OCI-LY7 (cell line): Measurements from ENCODE around the gene GIMAP8. TPM values are rescaled to one million over a fixed set of nuclear protein-coding genes. Genes with fewer than 3 reads are reported as not detected.
"Not testable (repeated sequence)": the region's sequence is repeated elsewhere in the genome, so short reads cannot be mapped to it uniquely, and the experiment has no call there.

Source experiments
- BruUV-seq: library from RNA; stranded (reverse); fragments of 400-500 nt; replicated peaks from 2 replicates; lab custom pipeline; 2021; lab: Mats Ljungman, UMichigan
- CTCF ChIA-PET: fragments of 300-600 bp; sonication (Branson Sonifier 250); formaldehyde crosslinking; loops from one replicate; lab custom pipeline; 2022; ENCODE audit warnings: antibody characterized with exemption; ENCODE audit not compliant: unreplicated experiment; lab: Charles Lee
- POLR2A ChIA-PET: fragments of 300-600 bp; sonication (Branson Sonifier 250); formaldehyde crosslinking; loops from one replicate; lab custom pipeline; 2022; ENCODE audit warnings: antibody characterized with exemption; lab: Charles Lee
- DNase-seq: peaks from one replicate; pipeline ENCODE4 v3.0.0-alpha.2; 2015; ENCODE audit warnings: low spot score
- H2AFZ ChIP-seq: fragments of 200-600 bp; sonication (generic), shearing (Covaris generic); 2 replicates; pipeline ENCODE4 v1.6.1; 2014; ENCODE audit warnings: mild to moderate bottlenecking, antibody characterized with exemption, low read length, moderate library complexity
- H3K27ac ChIP-seq: fragments of 200-600 bp; sonication (generic); 2 replicates; pipeline ENCODE4 v1.5.1; 2014; ENCODE audit warnings: mixed run types, low read depth, mild to moderate bottlenecking, moderate library complexity, low read length, inconsistent platforms; ENCODE audit not compliant: poor library complexity, severe bottlenecking
- H3K36me3 ChIP-seq: fragments of 200-600 bp; sonication (generic); 2 replicates; pipeline ENCODE4 v1.6.1; 2014; ENCODE audit warnings: mild to moderate bottlenecking, antibody characterized with exemption, low read length, moderate library complexity, mixed read lengths; ENCODE audit not compliant: insufficient read depth
- H3K4me1 ChIP-seq: fragments of 200-600 bp; sonication (generic); 2 replicates; pipeline ENCODE4 v1.5.1; 2014; ENCODE audit warnings: mild to moderate bottlenecking, low read length; ENCODE audit not compliant: insufficient read depth, poor library complexity, severe bottlenecking
- H3K4me2 ChIP-seq: fragments of 200-600 bp; sonication (generic); 2 replicates; pipeline ENCODE4 v1.6.1; 2014; ENCODE audit warnings: mild to moderate bottlenecking, low read length
- H3K4me3 ChIP-seq: fragments of 200-600 bp; sonication (generic); 2 replicates; pipeline ENCODE4 v1.5.1; 2014; ENCODE audit warnings: mild to moderate bottlenecking, low read depth, low read length; ENCODE audit not compliant: poor library complexity, severe bottlenecking
- H3K79me2 ChIP-seq: fragments of 200-600 bp; sonication (generic); 2 replicates; pipeline ENCODE4 v1.6.1; 2016; ENCODE audit warnings: low read depth, mild to moderate bottlenecking, low read length, moderate library complexity, mixed read lengths; ENCODE audit not compliant: insufficient read depth
- H3K9me2 ChIP-seq: fragments of 200-600 bp; sonication (generic); 2 replicates; pipeline ENCODE4 v1.6.1; 2016; ENCODE audit warnings: mild to moderate bottlenecking, low read length, mixed read lengths; ENCODE audit not compliant: insufficient read depth
- H3K9me3 ChIP-seq: fragments of 200-600 bp; sonication (generic); 2 replicates; pipeline ENCODE4 v1.6.1; 2014; ENCODE audit warnings: mild to moderate bottlenecking, mixed run types, low read length, mixed read lengths
- H4K20me1 ChIP-seq: fragments of 200-600 bp; sonication (generic); 2 replicates; pipeline ENCODE4 v1.6.1; 2014; ENCODE audit warnings: mild to moderate bottlenecking, antibody characterized with exemption, low read length, moderate library complexity, mixed read lengths; ENCODE audit not compliant: insufficient read depth
- EZH2phosphoT487 ChIP-seq: fragments of 200-600 bp; sonication (generic); IDR thresholded peaks from 2 replicates; pipeline ENCODE4 v1.6.1; 2018; ENCODE audit warnings: low read depth, borderline replicate concordance, mild to moderate bottlenecking, mixed run types, antibody characterized with exemption, low read length, moderate library complexity, mixed read lengths
- intact Hi-C: fragments of 100-400 bp; cut with micrococcal nuclease; formaldehyde crosslinking; loops from one replicate; pipeline ENCODE4 v1.10.0; 2022; ENCODE audit not compliant: unreplicated experiment
- total RNA-seq, 2 experiments: library from RNA; depleted of rRNA in 1 of 2; stranded (reverse); fragments of >200 nt in 1 of 2; shearing (Covaris generic) in 1 of 2; gene quantifications; 2 replicates each; pipeline ENCODE4 v1.2.3, GENCODE V29; 2014 to 2022
- TF ChIP-seq, protein P1 (sequence below): fragments of 200-600 bp; sonication (generic); conservative IDR thresholded peaks from 2 replicates; pipeline ENCODE4 v1.5.1; 2014; ENCODE audit warnings: mild to moderate bottlenecking, antibody characterized with exemption, low read length, moderate library complexity, mixed read lengths

The GIMAP8 gene
- total RNA-seq, 2 experiments from 2014 or later, result not detected

DNA sequence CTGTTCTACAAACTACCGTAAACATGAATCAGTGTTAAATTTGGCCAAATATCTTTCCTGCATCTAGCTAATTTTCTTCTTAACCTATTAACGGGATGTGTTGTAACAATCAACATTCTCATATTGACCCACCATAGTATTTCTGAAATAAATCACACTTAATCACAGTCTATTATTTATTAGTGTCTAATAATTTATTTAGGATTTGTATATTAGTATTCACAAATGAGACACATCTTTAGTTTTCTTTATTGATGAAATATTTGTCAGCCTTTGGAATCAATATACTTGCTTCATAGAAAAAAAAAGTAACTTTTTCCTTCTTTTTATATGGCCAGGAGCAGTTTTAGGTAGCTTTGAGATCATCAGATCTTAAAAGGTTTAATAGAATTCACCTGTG is 68.9 kb downstream of the GIMAP8 start:
- Histone ChIP-seq H4K20me1 (no peaks in the 10 kb centered on the region), H3K4me2 (no peak overlapping the region), H3K9me3 (no peaks in the 10 kb centered on the region), H2AFZ (no peak overlapping the region), H3K9me2 (no peaks in the 10 kb centered on the region), H3K4me1 (no peaks in the 10 kb centered on the region), H3K36me3 (no peaks in the 10 kb centered on the region), H3K4me3 (no peak overlapping the region), H3K79me2 (no peaks in the 10 kb centered on the region), H3K27ac (no peak overlapping the region)
- intact Hi-C loops, result no loop called here
- DNase-seq, result no peak
- TF ChIP-seq EZH2phosphoT487, result no peak
- TF ChIP-seq, protein P1, sequence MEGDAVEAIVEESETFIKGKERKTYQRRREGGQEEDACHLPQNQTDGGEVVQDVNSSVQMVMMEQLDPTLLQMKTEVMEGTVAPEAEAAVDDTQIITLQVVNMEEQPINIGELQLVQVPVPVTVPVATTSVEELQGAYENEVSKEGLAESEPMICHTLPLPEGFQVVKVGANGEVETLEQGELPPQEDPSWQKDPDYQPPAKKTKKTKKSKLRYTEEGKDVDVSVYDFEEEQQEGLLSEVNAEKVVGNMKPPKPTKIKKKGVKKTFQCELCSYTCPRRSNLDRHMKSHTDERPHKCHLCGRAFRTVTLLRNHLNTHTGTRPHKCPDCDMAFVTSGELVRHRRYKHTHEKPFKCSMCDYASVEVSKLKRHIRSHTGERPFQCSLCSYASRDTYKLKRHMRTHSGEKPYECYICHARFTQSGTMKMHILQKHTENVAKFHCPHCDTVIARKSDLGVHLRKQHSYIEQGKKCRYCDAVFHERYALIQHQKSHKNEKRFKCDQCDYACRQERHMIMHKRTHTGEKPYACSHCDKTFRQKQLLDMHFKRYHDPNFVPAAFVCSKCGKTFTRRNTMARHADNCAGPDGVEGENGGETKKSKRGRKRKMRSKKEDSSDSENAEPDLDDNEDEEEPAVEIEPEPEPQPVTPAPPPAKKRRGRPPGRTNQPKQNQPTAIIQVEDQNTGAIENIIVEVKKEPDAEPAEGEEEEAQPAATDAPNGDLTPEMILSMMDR, result no peak
- no TSS peak for BruUV-seq
- ChIA-PET CTCF (no interaction called here), POLR2A (no interaction called here)

DNA sequence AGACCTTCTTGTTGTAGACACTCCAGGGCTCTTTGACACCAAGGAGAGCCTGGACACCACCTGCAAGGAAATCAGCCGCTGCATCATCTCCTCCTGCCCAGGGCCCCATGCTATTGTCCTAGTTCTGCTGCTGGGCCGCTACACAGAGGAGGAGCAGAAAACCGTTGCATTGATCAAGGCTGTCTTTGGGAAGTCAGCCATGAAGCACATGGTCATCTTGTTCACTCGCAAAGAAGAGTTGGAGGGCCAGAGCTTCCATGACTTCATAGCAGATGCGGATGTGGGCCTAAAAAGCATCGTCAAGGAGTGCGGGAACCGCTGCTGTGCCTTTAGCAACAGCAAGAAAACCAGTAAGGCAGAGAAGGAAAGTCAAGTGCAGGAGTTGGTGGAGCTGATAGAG is 69.7 kb downstream of the GIMAP8 start:
- H4K20me1 ChIP-seq, result no peaks in the 10 kb centered on the region
- TF ChIP-seq, protein P1, result no peak
- no peak for TF ChIP-seq EZH2phosphoT487
- no peaks in the 10 kb centered on the region for H3K9me2 ChIP-seq
- BruUV-seq, result no TSS peak
- no peak for DNase-seq
- H3K27ac ChIP-seq, result no peak overlapping the region
- no peak overlapping the region for H3K4me2 ChIP-seq
- no peaks in the 10 kb centered on the region for H3K79me2 ChIP-seq
- H3K4me1 ChIP-seq, result no peaks in the 10 kb centered on the region
- intact Hi-C loops, result no loop called here
- no peak overlapping the region for H3K4me3 ChIP-seq
- ChIA-PET CTCF (no interaction called here), POLR2A (no interaction called here)
- no peaks in the 10 kb centered on the region for H3K36me3 ChIP-seq
- H2AFZ ChIP-seq, result no peak overlapping the region
- H3K9me3 ChIP-seq, result no peaks in the 10 kb centered on the region

DNA sequence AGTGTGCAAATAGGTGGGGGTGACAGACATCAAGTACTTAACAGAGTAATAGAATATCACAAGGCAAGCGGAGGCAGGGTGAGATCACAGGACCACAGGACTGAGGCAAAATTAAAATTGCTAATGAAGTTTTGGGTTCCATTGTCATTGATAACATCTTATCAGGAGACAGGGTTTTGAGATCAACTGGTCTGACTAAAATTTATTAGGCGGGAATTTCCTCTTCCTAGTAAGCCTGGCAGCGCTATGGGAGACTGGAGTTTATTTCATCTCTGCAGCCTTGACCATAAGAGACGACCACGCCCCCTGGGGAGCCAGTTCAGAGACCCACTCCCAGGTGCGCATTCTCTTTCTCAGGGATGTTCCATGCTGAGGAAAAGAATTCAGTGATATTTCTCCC is 72.5 kb downstream of the GIMAP8 start:
- H3K79me2 ChIP-seq, H3K27ac ChIP-seq, H3K4me2 ChIP-seq, H3K9me3 ChIP-seq, H3K4me3 ChIP-seq, CTCF ChIA-PET, BruUV-seq, DNase-seq, H2AFZ ChIP-seq, POLR2A ChIA-PET, H3K9me2 ChIP-seq, H3K36me3 ChIP-seq, H3K4me1 ChIP-seq, intact Hi-C loops, H4K20me1 ChIP-seq: not testable (repeated sequence)
